GM18498 (cell line): ENCODE data around the gene FOXL2.

Experiments used
- ATAC-seq: cut with Tn5 transposase; IDR thresholded peaks from one replicate; pipeline ENCODE4 v1.9.1; 2021; ENCODE audit warnings: mild to moderate bottlenecking, moderate library complexity; ENCODE audit not compliant: unreplicated experiment

Gene FOXL2

GRCh38 chr3:138898708-138899107 lies 48.2 kb downstream of the FOXL2 start:
- ATAC-seq, result no peak

DNA sequence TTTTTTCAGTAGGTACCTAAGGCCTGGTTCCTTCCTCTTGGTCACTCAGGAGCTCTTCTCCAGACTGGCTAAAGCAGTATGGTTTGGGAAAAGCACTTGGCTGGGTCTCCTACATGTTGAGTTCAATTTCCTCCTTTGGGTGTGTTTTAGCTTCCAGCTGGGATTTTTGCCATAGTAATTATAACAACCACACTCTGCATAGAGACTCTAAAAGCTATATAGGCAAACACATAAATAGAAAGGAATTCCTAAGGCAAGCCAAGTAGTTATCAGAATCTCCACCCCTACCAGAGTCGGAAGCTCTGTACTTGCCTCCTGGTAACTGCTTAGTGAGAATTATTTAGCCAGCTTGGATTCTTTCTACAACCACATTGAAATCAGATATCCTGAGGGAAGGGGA lies 48.6 kb downstream of the FOXL2 start:
- no peak for ATAC-seq
